MM.1S (cell line): ENCODE data around the gene SULF2.

Experiments
- DNase-seq: peaks from one replicate; pipeline ENCODE4 v3.0.0-alpha.2; 2015
- H2AFZ ChIP-seq: fragments of 300-600 bp; sonication (generic); 2 replicates; pipeline ENCODE4 v1.6.0; 2016; ENCODE audit warnings: antibody characterized with exemption, low read length
- H3F3A ChIP-seq: fragments of 300-600 bp; sonication (generic); 2 replicates; pipeline ENCODE4 v1.6.1; 2016; ENCODE audit warnings: mild to moderate bottlenecking, antibody characterized with exemption, low read length, moderate library complexity, mixed read lengths; ENCODE audit not compliant: insufficient read depth
- H3K27ac ChIP-seq: fragments of 300-600 bp; sonication (generic); 2 replicates; pipeline ENCODE4 v1.5.1; 2016; ENCODE audit warnings: mild to moderate bottlenecking, low read length
- H3K27me3 ChIP-seq: fragments of 300-600 bp; sonication (generic); replicated peaks from 2 replicates; pipeline ENCODE4 v1.6.0; 2016; ENCODE audit warnings: low read length; ENCODE audit not compliant: insufficient read depth
- H3K36me3 ChIP-seq: fragments of 300-600 bp; sonication (generic); replicated peaks from 2 replicates; pipeline ENCODE4 v1.6.1; 2016; ENCODE audit warnings: mild to moderate bottlenecking, low read length, mixed read lengths; ENCODE audit not compliant: insufficient read depth
- H3K4me1 ChIP-seq: fragments of 300-600 bp; sonication (generic); 2 replicates; pipeline ENCODE4 v1.6.1; 2016; ENCODE audit warnings: low read length, mixed read lengths
- H3K4me2 ChIP-seq: fragments of 300-600 bp; sonication (generic); 2 replicates; pipeline ENCODE4 v1.6.0; 2016; ENCODE audit warnings: low read depth, low read length
- H3K4me3 ChIP-seq: fragments of 300-600 bp; sonication (generic); 2 replicates; pipeline ENCODE4 v1.5.1; 2016; ENCODE audit warnings: low read length, mixed read lengths
- H3K79me2 ChIP-seq: fragments of 300-600 bp; sonication (generic); 2 replicates; pipeline ENCODE4 v1.6.1; 2016; ENCODE audit warnings: mixed run types, low read length, mixed read lengths
- H3K9ac ChIP-seq: fragments of 300-600 bp; sonication (generic); 2 replicates; pipeline ENCODE4 v1.6.1; 2016; ENCODE audit warnings: low read length, mixed read lengths
- H3K9me2 ChIP-seq: fragments of 300-600 bp; sonication (generic); replicated peaks from 2 replicates; pipeline ENCODE4 v1.6.1; 2016; ENCODE audit warnings: mild to moderate bottlenecking, low read length, mixed read lengths; ENCODE audit not compliant: insufficient read depth
- H3K9me3 ChIP-seq: fragments of 300-600 bp; sonication (generic); replicated peaks from 2 replicates; pipeline ENCODE4 v1.6.1; 2016; ENCODE audit warnings: mild to moderate bottlenecking, low read length, mixed read lengths; ENCODE audit not compliant: insufficient read depth
- H4K20me1 ChIP-seq: fragments of 300-600 bp; sonication (generic); 2 replicates; pipeline ENCODE4 v1.6.1; 2016; ENCODE audit warnings: mild to moderate bottlenecking, low read length, moderate library complexity, mixed read lengths; ENCODE audit not compliant: insufficient read depth
- EZH2 ChIP-seq: fragments of 300-600 bp; sonication (generic); optimal IDR thresholded peaks from 2 replicates; pipeline ENCODE3; 2017; ENCODE audit warnings: low read depth, mild to moderate bottlenecking, antibody characterized with exemption, low read length, mixed read lengths
- EZH2phosphoT487 ChIP-seq: fragments of 300-600 bp; sonication (generic); IDR thresholded peaks from 2 replicates; pipeline ENCODE4 v1.6.1; 2018; ENCODE audit warnings: antibody characterized with exemption, low read length
- TF ChIP-seq, protein P1 (sequence below): fragments of 300-600 bp; sonication (generic); IDR thresholded peaks from 2 replicates; pipeline ENCODE4 v1.5.1; 2016; ENCODE audit warnings: antibody characterized with exemption, low read length, mixed read lengths

Gene SULF2

DNA sequence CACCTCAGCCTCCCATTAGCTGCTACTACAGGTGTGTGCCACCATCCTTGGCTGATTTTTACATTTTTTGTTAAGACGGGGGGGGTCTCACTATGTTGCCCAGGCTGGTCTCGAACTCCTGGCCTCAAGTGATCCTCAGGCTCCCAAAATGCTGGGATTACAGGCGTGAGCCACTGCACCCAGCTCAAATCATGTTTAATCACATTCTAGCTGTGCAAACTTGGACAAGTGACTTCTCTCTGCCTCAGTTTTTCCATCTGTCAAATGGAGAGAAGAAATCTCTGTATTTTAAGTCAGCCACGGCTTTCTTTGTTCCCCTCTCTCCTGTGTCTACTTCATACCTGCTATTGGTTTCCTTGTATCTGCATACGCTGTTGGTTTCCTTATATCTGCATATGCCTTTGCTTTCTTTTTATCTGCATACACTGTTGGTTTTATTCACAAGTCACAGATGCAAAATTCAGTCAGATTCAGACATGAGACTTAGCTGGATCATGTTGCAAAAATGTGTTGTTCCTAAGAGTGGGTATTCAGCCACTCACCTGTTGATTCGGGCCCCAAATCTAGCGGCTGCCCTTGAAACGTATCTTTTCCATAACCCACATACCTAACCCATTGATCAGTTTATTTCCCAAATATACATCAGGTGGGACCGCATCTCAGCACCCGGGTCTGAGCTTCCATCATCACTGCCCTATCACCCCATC is 30.2 kb downstream of the SULF2 start:
- Histone ChIP-seq H3K4me3 (no peak overlapping the region), H3F3A (peaks cover 27% of the 10 kb centered on the region), H3K4me2 (no peak overlapping the region), H2AFZ (no peak overlapping the region), H3K9ac (no peak overlapping the region), H3K79me2 (peaks cover 84% of the 10 kb centered on the region), H3K9me3 (no peaks in the 10 kb centered on the region), H3K36me3 (peaks cover 22% of the 10 kb centered on the region), H3K27me3 (no peaks in the 10 kb centered on the region), H3K4me1 (peaks cover 28% of the 10 kb centered on the region), H3K27ac (no peak overlapping the region), H3K9me2 (no peaks in the 10 kb centered on the region), H4K20me1 (no peaks in the 10 kb centered on the region)
- DNase-seq = no peak
- TF ChIP-seq EZH2 = no peak
- TF ChIP-seq EZH2phosphoT487 = no peak

DNA sequence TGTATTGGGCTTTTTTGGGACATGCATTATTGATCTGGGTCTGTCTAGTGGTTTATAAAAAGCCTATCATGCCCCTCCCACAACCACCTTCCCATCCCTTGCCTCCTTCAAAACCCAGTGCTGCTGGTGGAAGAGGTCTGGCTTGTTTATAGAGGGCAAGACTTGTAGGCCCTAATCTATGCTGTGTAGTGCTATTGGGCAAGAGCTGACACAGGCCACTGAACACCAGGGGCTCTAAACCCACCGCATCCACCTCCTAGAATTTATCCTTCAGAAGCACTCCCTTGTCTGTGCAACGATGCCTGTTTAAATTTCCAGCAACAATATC is 30.9 kb downstream of the SULF2 start:
- no peak overlapping the region for H3K4me3 ChIP-seq
- H3K9me2 ChIP-seq = no peaks in the 10 kb centered on the region
- no peaks in the 10 kb centered on the region for H4K20me1 ChIP-seq
- peaks cover 86% of the 10 kb centered on the region for H3K79me2 ChIP-seq
- H3K27ac ChIP-seq = no peak overlapping the region
- DNase-seq = no peak
- no peaks in the 10 kb centered on the region for H3K9me3 ChIP-seq
- H3K9ac ChIP-seq = no peak overlapping the region
- H3F3A ChIP-seq = peaks cover 21% of the 10 kb centered on the region
- H2AFZ ChIP-seq = no peak overlapping the region
- no peaks in the 10 kb centered on the region for H3K27me3 ChIP-seq
- H3K4me2 ChIP-seq = no peak overlapping the region
- TF ChIP-seq EZH2phosphoT487 (no peak), EZH2 (no peak)
- TF ChIP-seq, protein P1, sequence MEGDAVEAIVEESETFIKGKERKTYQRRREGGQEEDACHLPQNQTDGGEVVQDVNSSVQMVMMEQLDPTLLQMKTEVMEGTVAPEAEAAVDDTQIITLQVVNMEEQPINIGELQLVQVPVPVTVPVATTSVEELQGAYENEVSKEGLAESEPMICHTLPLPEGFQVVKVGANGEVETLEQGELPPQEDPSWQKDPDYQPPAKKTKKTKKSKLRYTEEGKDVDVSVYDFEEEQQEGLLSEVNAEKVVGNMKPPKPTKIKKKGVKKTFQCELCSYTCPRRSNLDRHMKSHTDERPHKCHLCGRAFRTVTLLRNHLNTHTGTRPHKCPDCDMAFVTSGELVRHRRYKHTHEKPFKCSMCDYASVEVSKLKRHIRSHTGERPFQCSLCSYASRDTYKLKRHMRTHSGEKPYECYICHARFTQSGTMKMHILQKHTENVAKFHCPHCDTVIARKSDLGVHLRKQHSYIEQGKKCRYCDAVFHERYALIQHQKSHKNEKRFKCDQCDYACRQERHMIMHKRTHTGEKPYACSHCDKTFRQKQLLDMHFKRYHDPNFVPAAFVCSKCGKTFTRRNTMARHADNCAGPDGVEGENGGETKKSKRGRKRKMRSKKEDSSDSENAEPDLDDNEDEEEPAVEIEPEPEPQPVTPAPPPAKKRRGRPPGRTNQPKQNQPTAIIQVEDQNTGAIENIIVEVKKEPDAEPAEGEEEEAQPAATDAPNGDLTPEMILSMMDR = no peak
- H3K4me1 ChIP-seq = peaks cover 24% of the 10 kb centered on the region
- peaks cover 22% of the 10 kb centered on the region for H3K36me3 ChIP-seq

- no peaks in the 10 kb centered on the region for H3K9me2 ChIP-seq
These were observed 31.5 kb downstream of the SULF2 start for GRCh38 chr20:47753576-47754387.

More at GRCh38 chr20:47753576-47754387, 31.5 kb downstream of the SULF2 start:
- Histone ChIP-seq H3K27ac (no peak overlapping the region), H3K36me3 (peaks cover 22% of the 10 kb centered on the region), H3K9me3 (no peaks in the 10 kb centered on the region), H3K4me3 (no peak overlapping the region), H3F3A (peaks cover 18% of the 10 kb centered on the region), H3K27me3 (no peaks in the 10 kb centered on the region), H3K4me2 (no peak overlapping the region), H2AFZ (no peak overlapping the region), H4K20me1 (no peaks in the 10 kb centered on the region), H3K79me2 (peaks cover 91% of the 10 kb centered on the region), H3K9ac (no peak overlapping the region), H3K4me1 (peaks cover 24% of the 10 kb centered on the region)
- DNase-seq = no peak
- TF ChIP-seq EZH2phosphoT487 = no peak
- TF ChIP-seq, protein P1 = no peak
- no peak for TF ChIP-seq EZH2
